ENCODE data around the gene CELF3.

The CELF3 gene

GRCh38 chr1:151693057-151693651, 23.4 kb downstream of the CELF3 start:
- TF ChIP-seq TAF1 (IDR thresholded peaks at IDR 0.05; ENCODE audit: borderline replicate concordance, insufficient read depth, low read length) (no peak), FOXP2 (optimal IDR thresholded peaks at IDR 0.05; ENCODE audit: borderline replicate concordance, extremely low read depth, extremely low read length, insufficient read depth) (no peak), SIN3A (IDR thresholded peaks at IDR 0.05; ENCODE audit: borderline replicate concordance, insufficient read depth, low read length) (no peak), REST (IDR thresholded peaks at IDR 0.05; ENCODE audit: insufficient read depth in 1 of 2, low read depth in 2 of 2, low read length in 2 of 2) (no peak), POLR2AphosphoS5 (IDR thresholded peaks at IDR 0.05; ENCODE audit: low read depth, low read length) (no peak)

GRCh38 chr1:151692226-151692625, 24.4 kb downstream of the CELF3 start:
- TF ChIP-seq SIN3A (IDR thresholded peaks at IDR 0.05; ENCODE audit: borderline replicate concordance, insufficient read depth, low read length) (no peak), REST (IDR thresholded peaks at IDR 0.05; ENCODE audit: insufficient read depth in 1 of 2, low read depth in 2 of 2, low read length in 2 of 2) (no peak), TAF1 (IDR thresholded peaks at IDR 0.05; ENCODE audit: borderline replicate concordance, insufficient read depth, low read length) (no peak), FOXP2 (optimal IDR thresholded peaks at IDR 0.05; ENCODE audit: borderline replicate concordance, extremely low read depth, extremely low read length, insufficient read depth) (no peak), POLR2AphosphoS5 (IDR thresholded peaks at IDR 0.05; ENCODE audit: low read depth, low read length) (no peak)

GRCh38 chr1:151689494-151689893, 27.1 kb downstream of the CELF3 start:
- TF ChIP-seq TAF1 (IDR thresholded peaks at IDR 0.05; ENCODE audit: borderline replicate concordance, insufficient read depth, low read length) (no peak), SIN3A (IDR thresholded peaks at IDR 0.05; ENCODE audit: borderline replicate concordance, insufficient read depth, low read length) (no peak), REST (IDR thresholded peaks at IDR 0.05; ENCODE audit: insufficient read depth in 1 of 2, low read depth in 2 of 2, low read length in 2 of 2) (no peak), FOXP2 (optimal IDR thresholded peaks at IDR 0.05; ENCODE audit: borderline replicate concordance, extremely low read depth, extremely low read length, insufficient read depth) (no peak), POLR2AphosphoS5 (IDR thresholded peaks at IDR 0.05; ENCODE audit: low read depth, low read length) (no peak)

GRCh38 chr1:151686561-151686960, 30.0 kb downstream of the CELF3 start:
- no peak for TF ChIP-seq REST (IDR thresholded peaks at IDR 0.05; ENCODE audit: insufficient read depth in 1 of 2, low read depth in 2 of 2, low read length in 2 of 2)
- no peak for TF ChIP-seq SIN3A (IDR thresholded peaks at IDR 0.05; ENCODE audit: borderline replicate concordance, insufficient read depth, low read length)
- TF ChIP-seq POLR2AphosphoS5 (IDR thresholded peaks at IDR 0.05; ENCODE audit: low read depth, low read length): no peak
- TF ChIP-seq FOXP2 (optimal IDR thresholded peaks at IDR 0.05; ENCODE audit: borderline replicate concordance, extremely low read depth, extremely low read length, insufficient read depth): no peak
- no peak for TF ChIP-seq TAF1 (IDR thresholded peaks at IDR 0.05; ENCODE audit: borderline replicate concordance, insufficient read depth, low read length)

All from PFSK-1 (cell line).